ENCODE measurements around the gene TCTN2. TPM values are rescaled to one million over a fixed set of nuclear protein-coding genes. Genes with fewer than 3 reads are reported as not detected.

Gene TCTN2
- total and polyA plus RNA-seq, 2 of the 8 experiments (the other 6 are each of a cell fraction or from before 2014, with no cell fraction given) = 7.5 to 8.4 TPM

- TF ChIP-seq SRF (IDR thresholded peaks at IDR 0.05; ENCODE audit: low read depth, low read length) = no peak
- TF ChIP-seq EZH2 (IDR thresholded peaks at IDR 0.05; ENCODE audit: low read depth, low read length, severe bottlenecking) = no peak
- TF ChIP-seq KDM4A (IDR thresholded peaks at IDR 0.05; ENCODE audit: low read depth, low read length, severe bottlenecking) = no peak
- no peak for TF ChIP-seq TBP (IDR thresholded peaks at IDR 0.05; ENCODE audit: low read depth, low read length)
- TF ChIP-seq CBX8 (IDR thresholded peaks at IDR 0.05; ENCODE audit: borderline replicate concordance, low read depth, low read length) = no peak
- TF ChIP-seq KDM5A (IDR thresholded peaks at IDR 0.05; ENCODE audit: low read length) = no peak
- TF ChIP-seq BRCA1 (IDR thresholded peaks at IDR 0.05; ENCODE audit: low read depth, low read length) = no peak
- TF ChIP-seq CBX5 (IDR thresholded peaks at IDR 0.05; ENCODE audit: low read depth, low read length) = no peak
- TF ChIP-seq JUND (IDR thresholded peaks at IDR 0.05; ENCODE audit: low read length) = no peak
Measured at GRCh38 chr12:123749355-123749754, 78.4 kb downstream of the TCTN2 start (continued).

All from H1 (cell line).